Suprapubic skin (tissue), 4 donors: ENCODE measurements around the gene ST6GAL2. TPM values are rescaled to one million over a fixed set of nuclear protein-coding genes. Genes with fewer than 3 reads are reported as not detected.

Source experiments
- DNase-seq, 2 donors: peaks; one replicate each; pipeline ENCODE4 v3.0.0-alpha.2; 2019; ENCODE audit warnings: low spot score in 2 of 2
- H3K27ac ChIP-seq: fragments of 200-600 bp; sonication (generic); one replicate; pipeline ENCODE4 v1.5.1; 2019
- H3K27me3 ChIP-seq: fragments of 200-600 bp; sonication (generic); one replicate; pipeline ENCODE4 v1.5.1; 2019
- H3K36me3 ChIP-seq: fragments of 200-600 bp; sonication (generic); one replicate; pipeline ENCODE4 v1.5.1; 2019
- H3K4me1 ChIP-seq: fragments of 200-600 bp; sonication (generic); one replicate; pipeline ENCODE4 v1.5.1; 2019
- H3K4me3 ChIP-seq: fragments of 200-600 bp; sonication (generic); one replicate; pipeline ENCODE4 v1.5.1; 2019; ENCODE audit warnings: mild to moderate bottlenecking
- H3K9me3 ChIP-seq: fragments of 200-600 bp; sonication (generic); one replicate; pipeline ENCODE4 v1.5.1; 2019
- EP300 ChIP-seq: sonication (generic); formaldehyde crosslinking; IDR thresholded peaks from one replicate; pipeline ENCODE4 v1.6.1; 2017; ENCODE audit warnings: antibody characterized with exemption
- POLR2A ChIP-seq, 2 donors: fragments of 450-650 bp; IDR thresholded peaks; one replicate each; pipeline ENCODE4 v1.6.1; 2017; ENCODE audit warnings: antibody characterized with exemption in 2 of 2, mild to moderate bottlenecking in 2 of 2, moderate library complexity in 2 of 2
- POLR2AphosphoS5 ChIP-seq, 3 donors: sonication (generic); formaldehyde crosslinking; IDR thresholded peaks; one replicate each; pipeline ENCODE4 v1.6.1; 2017; ENCODE audit warnings: antibody characterized with exemption in 3 of 3
- WGBS: methylation state at CpG from one replicate; pipeline ENCODE4 v1.1.5; 2018; 5-methylcytosine and 5-hydroxymethylcytosine counted together
- total RNA-seq, 4 donors: library from RNA; depleted of rRNA; stranded (reverse); fragments of >200 nt; gene quantifications; one replicate each; pipeline ENCODE4 v1.1.0, GENCODE V29; 2016
- TF ChIP-seq, protein P1 (sequence below), 2 donors: fragments of 200-600 bp in 1 of 2; fragments of 450-650 bp in 1 of 2; sonication (generic) in 1 of 2; IDR thresholded peaks; one replicate each; pipeline ENCODE4 v1.5.1; 2016 to 2019; ENCODE audit warnings: antibody characterized with exemption in 2 of 2, mild to moderate bottlenecking in 1 of 2, moderate library complexity in 1 of 2

The ST6GAL2 gene
- total RNA-seq, 4 donors from 2014 or later = 0.79 to 5.3 (median 1.3) TPM

DNA sequence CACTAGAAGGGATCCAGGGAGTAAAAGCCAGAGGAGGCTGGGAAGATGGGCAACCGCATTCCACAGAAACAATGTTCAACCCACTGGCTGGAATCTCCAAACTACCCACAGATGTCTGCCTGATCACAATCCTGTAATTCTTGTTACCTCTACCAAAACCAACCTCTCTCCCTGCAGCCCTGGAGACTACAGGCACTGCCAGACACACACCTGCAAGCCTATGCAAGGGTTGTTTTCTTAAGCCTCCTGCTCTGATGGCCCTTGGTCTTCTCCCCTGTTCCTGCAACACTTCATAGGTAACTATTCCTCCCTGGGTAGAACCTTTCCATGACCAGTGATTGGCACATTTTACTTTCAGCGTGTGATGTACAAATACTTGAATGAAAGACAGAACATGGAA lies 21.9 kb downstream of the ST6GAL2 start:
- DNase-seq = no peak
- Histone ChIP-seq H3K27ac (no peak overlapping the region), H3K4me3 (no peak overlapping the region), H3K9me3 (no peaks in the 10 kb centered on the region), H3K36me3 (no peaks in the 10 kb centered on the region), H3K4me1 (no peaks in the 10 kb centered on the region), H3K27me3 (no peaks in the 10 kb centered on the region)
- WGBS = 84% methylated on average over 2 of the region's 2 CpGs
- no peak for TF ChIP-seq POLR2A (IDR thresholded peaks at IDR 0.05)

DNA sequence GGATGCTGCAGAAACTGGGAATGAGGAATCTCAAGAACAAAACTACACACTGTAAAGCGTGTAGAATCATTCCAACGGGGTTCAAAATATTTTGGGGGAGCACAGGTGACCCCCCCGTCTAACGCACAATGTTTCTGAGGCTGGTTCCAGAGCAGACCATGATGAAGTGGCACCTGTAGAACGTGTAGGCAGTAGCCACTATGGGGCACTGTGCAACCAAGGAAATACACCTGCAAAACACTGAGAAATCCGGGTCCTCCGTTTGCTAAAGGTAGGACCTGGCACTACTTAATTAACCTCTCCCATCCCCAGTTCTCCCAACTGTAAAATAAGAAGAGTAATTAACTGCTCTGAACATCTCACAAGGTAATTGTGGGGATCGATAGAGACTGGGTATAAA lies 22.6 kb downstream of the ST6GAL2 start:
- Histone ChIP-seq H3K27me3 (no peaks in the 10 kb centered on the region), H3K4me3 (no peak overlapping the region), H3K27ac (no peak overlapping the region), H3K36me3 (no peaks in the 10 kb centered on the region), H3K4me1 (no peaks in the 10 kb centered on the region), H3K9me3 (no peaks in the 10 kb centered on the region)
- 59% methylated on average over 8 of the region's 8 CpGs for WGBS
- no peak for DNase-seq
- TF ChIP-seq POLR2A (IDR thresholded peaks at IDR 0.05) (no peak), EP300 (no peak), POLR2AphosphoS5 (IDR thresholded peaks at IDR 0.05) (no peak)
- TF ChIP-seq, protein P1, sequence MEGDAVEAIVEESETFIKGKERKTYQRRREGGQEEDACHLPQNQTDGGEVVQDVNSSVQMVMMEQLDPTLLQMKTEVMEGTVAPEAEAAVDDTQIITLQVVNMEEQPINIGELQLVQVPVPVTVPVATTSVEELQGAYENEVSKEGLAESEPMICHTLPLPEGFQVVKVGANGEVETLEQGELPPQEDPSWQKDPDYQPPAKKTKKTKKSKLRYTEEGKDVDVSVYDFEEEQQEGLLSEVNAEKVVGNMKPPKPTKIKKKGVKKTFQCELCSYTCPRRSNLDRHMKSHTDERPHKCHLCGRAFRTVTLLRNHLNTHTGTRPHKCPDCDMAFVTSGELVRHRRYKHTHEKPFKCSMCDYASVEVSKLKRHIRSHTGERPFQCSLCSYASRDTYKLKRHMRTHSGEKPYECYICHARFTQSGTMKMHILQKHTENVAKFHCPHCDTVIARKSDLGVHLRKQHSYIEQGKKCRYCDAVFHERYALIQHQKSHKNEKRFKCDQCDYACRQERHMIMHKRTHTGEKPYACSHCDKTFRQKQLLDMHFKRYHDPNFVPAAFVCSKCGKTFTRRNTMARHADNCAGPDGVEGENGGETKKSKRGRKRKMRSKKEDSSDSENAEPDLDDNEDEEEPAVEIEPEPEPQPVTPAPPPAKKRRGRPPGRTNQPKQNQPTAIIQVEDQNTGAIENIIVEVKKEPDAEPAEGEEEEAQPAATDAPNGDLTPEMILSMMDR (IDR thresholded peaks at IDR 0.05) = no peak

DNA sequence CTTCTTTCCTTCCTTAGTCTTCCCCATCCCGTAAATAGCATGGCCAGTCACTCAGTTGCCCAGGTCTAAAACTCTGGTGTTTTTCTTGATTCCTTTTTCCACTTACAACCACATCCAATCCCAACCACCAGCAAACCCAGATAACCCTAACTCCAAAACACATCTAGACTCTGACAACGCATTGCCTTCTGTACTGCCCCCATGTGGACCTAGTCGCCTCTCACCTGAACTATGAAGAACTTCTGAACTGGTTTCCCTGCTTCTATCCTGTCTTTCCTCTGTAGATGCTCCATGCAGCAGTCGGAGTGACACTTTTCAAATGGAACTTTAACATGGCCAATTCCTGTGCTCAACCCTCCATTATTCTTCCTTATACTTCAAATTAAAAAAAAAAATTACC lies 26.5 kb downstream of the ST6GAL2 start:
- 93% methylated on average over 4 of the region's 4 CpGs for WGBS
- no peaks in the 10 kb centered on the region for H3K4me1 ChIP-seq
- DNase-seq = no peak
- no peak overlapping the region for H3K4me3 ChIP-seq
- no peak overlapping the region for H3K27ac ChIP-seq
- no peaks in the 10 kb centered on the region for H3K9me3 ChIP-seq
- TF ChIP-seq EP300 (no peak), POLR2A (IDR thresholded peaks at IDR 0.05) (no peak), POLR2AphosphoS5 (IDR thresholded peaks at IDR 0.05) (no peak)
- TF ChIP-seq, protein P1 (IDR thresholded peaks at IDR 0.05) = no peak
- H3K27me3 ChIP-seq = no peaks in the 10 kb centered on the region
- no peaks in the 10 kb centered on the region for H3K36me3 ChIP-seq

DNA sequence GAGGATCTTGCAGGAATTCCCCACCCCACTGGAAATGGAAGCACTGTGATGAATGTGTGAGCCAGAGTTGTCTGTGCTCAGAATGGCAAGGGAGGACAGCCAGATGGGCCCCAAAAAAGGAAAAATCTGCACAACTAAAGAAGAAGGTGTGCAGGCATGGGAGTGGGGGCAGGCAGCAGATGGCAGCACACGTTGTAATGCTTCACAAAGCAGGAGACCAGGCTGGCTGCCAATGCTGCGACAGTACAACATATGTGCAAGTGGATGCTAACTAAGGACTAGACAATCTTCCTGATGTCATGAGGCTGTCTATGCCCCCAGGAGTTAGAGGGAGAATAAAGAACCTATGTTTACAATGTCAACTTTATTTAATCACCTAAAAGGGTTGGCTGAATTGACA lies 27.2 kb downstream of the ST6GAL2 start:
- Histone ChIP-seq H3K36me3 (no peaks in the 10 kb centered on the region), H3K4me1 (no peaks in the 10 kb centered on the region), H3K27ac (no peak overlapping the region), H3K9me3 (no peaks in the 10 kb centered on the region), H3K4me3 (no peak overlapping the region), H3K27me3 (no peaks in the 10 kb centered on the region)
- 77% methylated on average over 2 of the region's 2 CpGs for WGBS
- TF ChIP-seq EP300 = no peak
- TF ChIP-seq, protein P1 (IDR thresholded peaks at IDR 0.05) = no peak
- no peak for TF ChIP-seq POLR2AphosphoS5 (IDR thresholded peaks at IDR 0.05)
- no peak for TF ChIP-seq POLR2A (IDR thresholded peaks at IDR 0.05)
- no peak for DNase-seq

DNA sequence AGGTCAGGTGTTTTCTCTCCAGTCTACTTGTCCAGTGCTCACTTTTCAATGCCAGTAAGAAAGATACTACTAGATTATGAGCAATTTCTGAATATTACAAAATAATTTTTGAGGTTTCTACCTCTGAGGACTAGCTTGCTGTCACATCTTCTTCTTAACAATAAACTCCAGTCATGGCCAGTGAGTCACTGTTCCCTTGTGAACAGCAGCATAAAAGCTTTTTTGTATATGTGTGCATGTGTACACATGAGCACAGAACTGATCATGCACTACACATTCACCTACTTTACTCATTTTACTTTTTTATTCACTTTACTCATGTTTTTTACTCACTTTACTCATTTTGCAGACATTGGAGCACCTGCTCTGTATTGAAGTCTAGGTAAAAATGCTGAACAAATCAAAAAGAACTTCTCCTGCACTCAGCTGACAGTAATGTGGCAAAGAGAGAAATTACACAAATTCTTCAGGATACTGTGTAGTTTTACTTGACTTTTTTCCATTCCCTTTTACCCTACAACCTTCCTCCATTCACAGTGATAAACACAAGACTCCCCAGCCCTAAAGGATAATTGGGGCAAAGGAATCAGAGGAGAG lies 28.0 kb downstream of the ST6GAL2 start:
- no peak overlapping the region for H3K4me3 ChIP-seq
- DNase-seq = no peak
- no peaks in the 10 kb centered on the region for H3K27me3 ChIP-seq
- no peaks in the 10 kb centered on the region for H3K36me3 ChIP-seq
- H3K27ac ChIP-seq = no peak overlapping the region
- H3K4me1 ChIP-seq = no peaks in the 10 kb centered on the region
- no peaks in the 10 kb centered on the region for H3K9me3 ChIP-seq
- no peak for TF ChIP-seq POLR2A (IDR thresholded peaks at IDR 0.05)
- no peak for TF ChIP-seq POLR2AphosphoS5 (IDR thresholded peaks at IDR 0.05)
- TF ChIP-seq, protein P1 (IDR thresholded peaks at IDR 0.05) = no peak
- TF ChIP-seq EP300 = no peak

DNA sequence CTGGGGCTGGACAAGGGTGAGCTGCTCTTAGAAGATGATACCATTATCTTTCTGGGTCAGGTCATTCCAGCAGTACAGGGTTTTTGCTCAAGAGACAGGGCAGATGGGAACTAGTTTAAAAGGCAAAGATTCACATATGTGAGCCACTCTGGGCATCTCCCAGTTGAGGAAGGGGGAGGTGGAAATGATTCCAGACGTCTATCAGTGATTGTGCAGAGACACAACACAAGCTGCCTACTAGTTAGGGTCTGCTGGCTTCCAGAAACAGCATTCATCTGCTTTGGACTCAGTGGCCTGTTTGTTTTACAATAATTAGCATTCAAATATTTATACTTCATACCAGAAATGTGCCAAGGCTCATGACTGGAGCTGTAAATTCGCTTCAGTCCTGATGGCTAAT lies 32.3 kb downstream of the ST6GAL2 start:
- 84% methylated on average over 2 of the region's 2 CpGs for WGBS
- no peak for TF ChIP-seq POLR2AphosphoS5 (IDR thresholded peaks at IDR 0.05)
- TF ChIP-seq EP300 = no peak
- no peak for TF ChIP-seq POLR2A (IDR thresholded peaks at IDR 0.05)
- TF ChIP-seq, protein P1 (IDR thresholded peaks at IDR 0.05) = no peak
- H3K27me3 ChIP-seq = no peaks in the 10 kb centered on the region
- no peaks in the 10 kb centered on the region for H3K9me3 ChIP-seq
- DNase-seq = no peak
- H3K4me1 ChIP-seq = no peaks in the 10 kb centered on the region
- H3K27ac ChIP-seq = no peak overlapping the region
- no peaks in the 10 kb centered on the region for H3K36me3 ChIP-seq
- no peak overlapping the region for H3K4me3 ChIP-seq
